HG03066 (cell line): ENCODE measurements around the gene IVD.

Experiments
- ATAC-seq: cut with Tn5 transposase; IDR thresholded peaks from one replicate; pipeline ENCODE4 v1.9.1; 2021; ENCODE audit warnings: low read depth; ENCODE audit not compliant: unreplicated experiment

Gene IVD

GRCh38 chr15:40372981-40373380, 32.6 kb upstream of the IVD start:
- ATAC-seq = no peak

- ATAC-seq = no peak
Observed at GRCh38 chr15:40377606-40378005, 28.0 kb upstream of the IVD start.

GRCh38 chr15:40379374-40379773, 26.2 kb upstream of the IVD start:
- ATAC-seq = no peak

- ATAC-seq = no peak
Observed at GRCh38 chr15:40379853-40380252, 25.7 kb upstream of the IVD start.

GRCh38 chr15:40380636-40381035, 25.0 kb upstream of the IVD start:
- no peak for ATAC-seq

- no peak for ATAC-seq
Observed at GRCh38 chr15:40381818-40382529, 23.6 kb upstream of the IVD start.

GRCh38 chr15:40382580-40383456, 22.8 kb upstream of the IVD start, which contains the start of gene KNSTRN:
Gene KNSTRN, plus strand, starts transcription at chr15:40382721. Its CDS starts 115 bp downstream, at chr15:40382836.
- peak; percentile 95 for ATAC-seq

- no peak for ATAC-seq
Observed at GRCh38 chr15:40386480-40386879, 19.1 kb upstream of the IVD start.

GRCh38 chr15:40388941-40389823, 16.4 kb upstream of the IVD start:
- ATAC-seq = no peak

- no peak for ATAC-seq
Observed at GRCh38 chr15:40389824-40390595, 15.6 kb upstream of the IVD start.

GRCh38 chr15:40392986-40393948, 12.3 kb upstream of the IVD start:
- no peak for ATAC-seq

GRCh38 chr15:40397688-40398412, 7.7 kb upstream of the IVD start:
- no peak for ATAC-seq

GRCh38 chr15:40398413-40398873, 7.2 kb upstream of the IVD start:
- ATAC-seq = peak; percentile 80

- no peak for ATAC-seq
Observed at GRCh38 chr15:40399370-40399769, 6.2 kb upstream of the IVD start.

- ATAC-seq = peak; percentile 60
Observed at GRCh38 chr15:40407330-40407990, 1.9 kb downstream of the IVD start.

- ATAC-seq = no peak
Observed at GRCh38 chr15:40409366-40409765, 3.8 kb downstream of the IVD start.

- ATAC-seq = no peak
Observed at GRCh38 chr15:40410476-40410875, 4.9 kb downstream of the IVD start.
